Measurements from ENCODE around the gene AGPAT4. TPM values are rescaled to one million over a fixed set of nuclear protein-coding genes. Genes with fewer than 3 reads are reported as not detected.

Gene AGPAT4
- total RNA-seq, 1 experiment from 2014 or later = 15.5 TPM

- Histone ChIP-seq H3K4me2 (ENCODE audit: low read length) (no peak overlapping the region), H3K27ac (ENCODE audit: low read depth, low read length) (no peak overlapping the region), H4K20me1 (ENCODE audit: insufficient read depth) (no peaks in the 10 kb centered on the region), H3K79me2 (ENCODE audit: insufficient read depth, low read length) (no peaks in the 10 kb centered on the region), H3K9ac (ENCODE audit: low read length) (no peak overlapping the region), H3K36me3 (ENCODE audit: control insufficient read depth in 1 of 2, insufficient read depth in 2 of 2, low read length in 2 of 2) (0 out of 4 replicates have a peak, but pooled peaks cover 0 to 3% of the 10 kb centered on the region in 2 experiments), H3K9me3 (ENCODE audit: control insufficient read depth in 1 of 2, insufficient read depth in 1 of 2, low read depth in 1 of 2, low read length in 2 of 2) (no peaks in the 10 kb centered on the region), H3K27me3 (ENCODE audit: insufficient read depth, low read length) (no peaks in the 10 kb centered on the region), H3K9me2 (ENCODE audit: insufficient read depth) (no peaks in the 10 kb centered on the region), H2AFZ (ENCODE audit: low read depth, low read length, poor library complexity, severe bottlenecking) (no peak overlapping the region), H3K4me3 (replicated peaks in 1 of 2; ENCODE audit: low read depth in 1 of 2, low read length in 2 of 2) (no peak overlapping the region), H3K4me1 (ENCODE audit: control insufficient read depth in 1 of 2, insufficient read depth in 2 of 2, low read length in 2 of 2) (peaks cover 0 to 12% of the 10 kb centered on the region in 2 experiments; a peak in 2 of 4 replicates)
- intact Hi-C loops (cut with micrococcal nuclease) = loop anchor here (10.0 kb wide), 1 partner anchor 599 kb away; no protein-coding TSS in a partner anchor
- ChIA-PET POLR2A (no interaction called here), RAD21 (ENCODE audit: low non-redundant PET in 1 of 2, low total read pairs in 2 of 2, uncharacterized antibody in 2 of 2, unreplicated experiment in 2 of 2) (no interaction called here), CTCF (interaction anchor here (0.6 kb wide), 1 partner anchor 9 kb away, joined by 3 read pairs; no protein-coding TSS in a partner anchor)
- ATAC-seq (no peak), DNase-seq (ENCODE audit: low read depth, low spot score) (no peak)
- BruUV-seq (replicated peaks) = no TSS peak
- TF ChIP-seq SP1 (IDR thresholded peaks at IDR 0.05; ENCODE audit: low read depth) (no peak), CTCF (IDR thresholded peaks at IDR 0.05 in 2 of 3, conservative IDR thresholded peaks at IDR 0.05 in 1 of 3; ENCODE audit: borderline replicate concordance in 1 of 3, insufficient read depth in 1 of 3, low read depth in 2 of 3, low read length in 2 of 3) (no peak), ELF1 (IDR thresholded peaks at IDR 0.05; ENCODE audit: borderline replicate concordance, low read depth) (no peak), EZH2phosphoT487 (IDR thresholded peaks at IDR 0.05; ENCODE audit: borderline replicate concordance) (no peak), EZH2 (IDR thresholded peaks at IDR 0.05) (no peak), POLR2A (IDR thresholded peaks at IDR 0.05; ENCODE audit: borderline replicate concordance, extremely low read depth, insufficient read depth, insufficient read length) (no peak), TCF7L2 (IDR thresholded peaks at IDR 0.05; ENCODE audit: borderline replicate concordance, extremely low read depth, insufficient read depth, insufficient read length) (no peak), CEBPB (IDR thresholded peaks at IDR 0.05; ENCODE audit: low read depth) (no peak), REST (IDR thresholded peaks at IDR 0.05; ENCODE audit: low read depth) (no peak), FOSL1 (IDR thresholded peaks at IDR 0.05; ENCODE audit: low read depth) (no peak), JUND (IDR thresholded peaks at IDR 0.05) (no peak), YY1 (IDR thresholded peaks at IDR 0.05; ENCODE audit: extremely low read depth, insufficient replicate concordance, low read depth, low read length) (no peak), SRF (IDR thresholded peaks at IDR 0.05; ENCODE audit: low read depth) (no peak), ZFX (IDR thresholded peaks at IDR 0.05) (no peak), POLR2AphosphoS5 (IDR thresholded peaks at IDR 0.05; ENCODE audit: low read depth, low read length) (no peak), EGR1 (IDR thresholded peaks at IDR 0.05; ENCODE audit: low read depth) (no peak), ZBTB33 (IDR thresholded peaks at IDR 0.05; ENCODE audit: extremely low read depth, insufficient replicate concordance, low read length) (no peak)
Measured at GRCh38 chr6:161125591-161125990, 148.3 kb downstream of the AGPAT4 start.

All from HCT116 (cell line).